GM12865 (cell line): ENCODE data around the gene RLBP1.

Experiments
- DNase-seq: peaks from one replicate; pipeline ENCODE4 v3.0.0; 2010; ENCODE audit warnings: low read depth
- H3K4me3 ChIP-seq: 2 replicates; pipeline ENCODE4 v1.5.1; 2011; ENCODE audit warnings: mild to moderate bottlenecking, low read depth, low read length, control low read depth
- CTCF ChIP-seq: IDR thresholded peaks from 2 replicates; pipeline ENCODE4 v1.5.1; 2011; ENCODE audit warnings: low read length, control low read depth, low read depth, inconsistent platforms; ENCODE audit not compliant: insufficient read depth; ENCODE audit errors: missing control alignments

RLBP1 gene

DNA sequence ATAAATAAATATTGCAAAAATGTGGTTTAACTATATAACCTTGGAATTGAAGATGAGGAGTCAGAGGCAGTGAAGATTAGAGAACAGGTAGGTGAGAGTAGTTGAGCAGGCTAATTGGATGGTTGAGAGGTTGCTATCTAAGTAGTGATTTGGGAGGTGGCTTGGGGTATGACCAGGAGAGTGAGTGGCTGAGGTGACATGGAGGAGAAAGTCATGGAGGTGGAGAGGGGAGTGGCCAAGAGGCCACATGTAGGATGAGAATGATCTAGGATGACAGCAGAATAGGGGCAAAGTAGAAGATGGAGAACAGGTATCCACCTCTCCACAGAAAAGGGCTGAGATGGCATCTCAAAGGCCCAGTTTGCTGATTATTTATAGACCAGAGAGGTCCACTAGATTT lies 10.5 kb upstream of the RLBP1 start:
- H3K4me3 ChIP-seq: no peak overlapping the region
- no peak for TF ChIP-seq CTCF
- DNase-seq: no peak

GRCh38 chr15:89230277-89230676 lies 8.9 kb upstream of the RLBP1 start:
- H3K4me3 ChIP-seq: no peak overlapping the region
- DNase-seq: no peak
- TF ChIP-seq CTCF: no peak

DNA sequence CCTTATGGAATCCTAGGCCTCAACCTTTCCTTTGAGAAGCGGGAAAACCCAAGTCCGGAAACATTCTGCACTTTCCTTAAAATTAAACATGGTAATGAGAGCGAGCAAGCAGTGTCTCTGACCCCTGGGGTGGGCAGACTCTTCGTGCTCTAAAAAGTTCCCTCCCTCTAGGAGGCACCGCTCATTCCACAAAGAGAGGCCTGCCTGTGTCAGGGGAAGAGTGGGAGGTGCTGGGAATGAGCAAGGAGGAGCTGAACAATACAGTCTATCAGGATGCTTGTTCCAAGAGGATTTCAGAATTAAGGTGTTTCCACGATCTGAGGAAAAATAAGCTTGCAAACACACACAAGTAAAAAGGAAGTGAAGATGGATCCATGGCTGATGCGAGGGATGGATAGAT lies 6.0 kb upstream of the RLBP1 start:
- no peak for TF ChIP-seq CTCF
- no peak overlapping the region for H3K4me3 ChIP-seq
- no peak for DNase-seq

DNA sequence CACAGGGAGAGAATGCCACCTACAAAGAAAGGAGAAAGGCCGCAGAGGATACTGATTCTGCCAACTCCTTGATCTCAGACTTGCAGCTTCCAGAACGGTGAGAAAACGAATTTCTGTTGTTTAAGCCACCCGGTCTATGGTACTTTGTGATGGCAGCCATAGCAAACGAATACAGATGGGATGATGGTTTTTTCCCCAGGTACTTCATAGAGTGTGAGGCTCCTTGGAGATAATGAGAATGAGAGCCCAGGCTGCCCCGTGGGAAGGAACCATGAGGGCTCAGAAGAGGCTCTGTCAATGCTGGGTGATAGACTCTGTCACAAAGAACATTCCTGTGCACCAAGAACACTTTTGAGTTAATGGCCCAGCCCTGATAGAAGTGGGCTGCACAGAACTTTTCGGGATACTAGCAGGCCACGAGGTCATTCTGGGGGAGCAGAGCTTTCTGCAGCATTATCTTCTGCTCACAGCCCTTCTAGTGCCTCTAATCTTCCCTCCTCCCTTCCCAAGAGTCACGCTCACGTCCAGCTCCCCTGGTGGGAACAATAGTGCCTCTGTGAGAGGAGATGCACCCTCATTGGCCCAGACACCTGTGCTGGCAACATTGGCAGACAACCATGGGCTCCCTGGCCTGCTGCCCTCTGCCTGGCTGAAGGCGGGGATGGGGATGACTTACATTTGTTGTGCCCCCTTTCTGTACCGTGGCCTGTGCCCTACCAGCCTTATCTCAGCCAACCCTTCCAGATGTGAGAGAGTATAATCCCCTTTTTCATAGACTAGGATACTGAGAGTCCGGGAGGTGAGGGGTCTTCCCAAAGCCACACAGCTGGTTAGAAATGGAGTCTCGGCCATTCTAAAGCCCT lies 5.2 kb upstream of the RLBP1 start:
- no peak for TF ChIP-seq CTCF
- DNase-seq: no peak
- H3K4me3 ChIP-seq: no peak overlapping the region

DNA sequence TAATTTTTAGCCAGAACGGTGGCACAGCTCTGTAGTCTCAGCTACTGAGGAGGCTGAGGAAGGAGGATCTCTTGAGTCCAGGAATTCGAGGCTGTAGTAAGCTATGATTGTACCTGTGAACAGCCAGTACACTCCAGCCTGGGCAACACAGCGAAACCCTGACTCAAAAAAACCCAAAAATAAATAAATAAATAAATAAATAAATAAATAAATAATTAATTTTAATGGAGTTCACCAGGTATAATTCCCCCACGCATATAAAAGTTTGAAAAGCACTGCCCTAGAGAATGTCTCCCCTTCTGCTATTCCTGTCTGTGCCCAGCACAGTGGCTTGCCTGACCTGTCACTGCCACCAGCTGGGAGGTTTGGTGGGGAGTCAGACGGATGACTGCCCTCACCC lies 4.2 kb upstream of the RLBP1 start:
- H3K4me3 ChIP-seq: no peak overlapping the region
- no peak for TF ChIP-seq CTCF
- no peak for DNase-seq

DNA sequence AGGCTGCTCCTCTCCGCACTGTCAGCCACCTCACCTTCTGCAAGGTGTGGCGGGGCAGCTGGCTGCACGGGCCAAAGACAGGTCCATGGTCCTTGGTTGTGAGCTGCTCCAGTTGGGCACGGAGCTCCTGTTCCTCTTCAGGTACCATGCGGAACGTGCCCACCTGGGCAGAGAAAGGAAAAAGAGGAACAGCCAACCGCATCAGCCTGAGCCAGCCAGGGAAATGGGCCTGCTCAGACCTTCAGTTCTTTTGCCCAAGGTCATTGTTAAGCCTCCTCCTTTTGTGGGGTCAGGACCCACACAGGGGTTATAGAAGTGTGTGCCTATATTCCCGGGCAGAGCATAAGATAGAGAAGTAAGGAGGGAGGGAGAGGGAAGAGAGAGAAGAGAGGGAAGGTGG lies 2.8 kb downstream of the RLBP1 start:
- TF ChIP-seq CTCF: no peak
- no peak for DNase-seq
- H3K4me3 ChIP-seq: no peak overlapping the region
